Subcutaneous adipose tissue (tissue), 4 donors: ENCODE data around the gene MATN1. TPM values are rescaled to one million over a fixed set of nuclear protein-coding genes. Genes with fewer than 3 reads are reported as not detected.

Experiments
- total RNA-seq, 4 donors: library from RNA; depleted of rRNA; stranded (reverse); fragments of >200 nt; gene quantifications; one replicate each; pipeline ENCODE4 v1.1.0, GENCODE V29; 2016
- TF ChIP-seq, protein P1 (sequence below): fragments of 450-650 bp; IDR thresholded peaks from one replicate; pipeline ENCODE4 v1.5.1; 2016; ENCODE audit warnings: low read depth, mild to moderate bottlenecking, control low read depth, antibody characterized with exemption, moderate library complexity

Gene MATN1
- total RNA-seq, 4 donors from 2014 or later: not detected

DNA sequence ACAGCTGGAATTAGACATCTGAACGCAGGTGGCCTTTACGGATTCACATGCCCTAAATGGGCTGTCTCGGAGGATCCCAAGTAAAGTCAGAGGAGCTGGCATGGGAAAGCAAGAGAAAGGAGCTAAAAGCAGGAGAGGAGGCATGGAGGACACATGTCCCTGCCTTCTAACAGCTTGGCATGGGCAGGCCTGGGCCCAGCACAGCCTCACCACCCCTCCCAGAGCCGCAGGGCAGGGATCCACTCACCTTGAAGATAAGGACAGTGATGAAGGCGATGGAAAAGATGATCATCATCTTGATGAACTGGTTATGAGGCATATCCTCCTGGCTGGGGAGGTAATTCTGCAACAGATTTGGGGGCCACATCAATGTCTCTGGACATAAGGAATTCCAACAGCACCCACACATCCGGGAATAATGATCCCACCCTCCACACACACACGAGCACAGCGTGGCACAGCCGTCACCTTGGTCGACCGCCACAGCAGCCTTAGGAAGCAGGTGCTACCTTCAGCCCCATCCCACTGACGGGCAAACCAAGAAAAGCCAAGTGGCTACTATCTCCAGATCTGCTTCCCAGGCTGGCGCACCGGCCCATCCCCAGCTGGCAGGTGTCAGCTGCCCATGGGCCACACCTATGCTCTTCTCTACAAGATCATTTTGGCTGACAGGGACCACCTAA is 14.1 kb upstream of the MATN1 start:
- TF ChIP-seq, protein P1, sequence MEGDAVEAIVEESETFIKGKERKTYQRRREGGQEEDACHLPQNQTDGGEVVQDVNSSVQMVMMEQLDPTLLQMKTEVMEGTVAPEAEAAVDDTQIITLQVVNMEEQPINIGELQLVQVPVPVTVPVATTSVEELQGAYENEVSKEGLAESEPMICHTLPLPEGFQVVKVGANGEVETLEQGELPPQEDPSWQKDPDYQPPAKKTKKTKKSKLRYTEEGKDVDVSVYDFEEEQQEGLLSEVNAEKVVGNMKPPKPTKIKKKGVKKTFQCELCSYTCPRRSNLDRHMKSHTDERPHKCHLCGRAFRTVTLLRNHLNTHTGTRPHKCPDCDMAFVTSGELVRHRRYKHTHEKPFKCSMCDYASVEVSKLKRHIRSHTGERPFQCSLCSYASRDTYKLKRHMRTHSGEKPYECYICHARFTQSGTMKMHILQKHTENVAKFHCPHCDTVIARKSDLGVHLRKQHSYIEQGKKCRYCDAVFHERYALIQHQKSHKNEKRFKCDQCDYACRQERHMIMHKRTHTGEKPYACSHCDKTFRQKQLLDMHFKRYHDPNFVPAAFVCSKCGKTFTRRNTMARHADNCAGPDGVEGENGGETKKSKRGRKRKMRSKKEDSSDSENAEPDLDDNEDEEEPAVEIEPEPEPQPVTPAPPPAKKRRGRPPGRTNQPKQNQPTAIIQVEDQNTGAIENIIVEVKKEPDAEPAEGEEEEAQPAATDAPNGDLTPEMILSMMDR: no peak

DNA sequence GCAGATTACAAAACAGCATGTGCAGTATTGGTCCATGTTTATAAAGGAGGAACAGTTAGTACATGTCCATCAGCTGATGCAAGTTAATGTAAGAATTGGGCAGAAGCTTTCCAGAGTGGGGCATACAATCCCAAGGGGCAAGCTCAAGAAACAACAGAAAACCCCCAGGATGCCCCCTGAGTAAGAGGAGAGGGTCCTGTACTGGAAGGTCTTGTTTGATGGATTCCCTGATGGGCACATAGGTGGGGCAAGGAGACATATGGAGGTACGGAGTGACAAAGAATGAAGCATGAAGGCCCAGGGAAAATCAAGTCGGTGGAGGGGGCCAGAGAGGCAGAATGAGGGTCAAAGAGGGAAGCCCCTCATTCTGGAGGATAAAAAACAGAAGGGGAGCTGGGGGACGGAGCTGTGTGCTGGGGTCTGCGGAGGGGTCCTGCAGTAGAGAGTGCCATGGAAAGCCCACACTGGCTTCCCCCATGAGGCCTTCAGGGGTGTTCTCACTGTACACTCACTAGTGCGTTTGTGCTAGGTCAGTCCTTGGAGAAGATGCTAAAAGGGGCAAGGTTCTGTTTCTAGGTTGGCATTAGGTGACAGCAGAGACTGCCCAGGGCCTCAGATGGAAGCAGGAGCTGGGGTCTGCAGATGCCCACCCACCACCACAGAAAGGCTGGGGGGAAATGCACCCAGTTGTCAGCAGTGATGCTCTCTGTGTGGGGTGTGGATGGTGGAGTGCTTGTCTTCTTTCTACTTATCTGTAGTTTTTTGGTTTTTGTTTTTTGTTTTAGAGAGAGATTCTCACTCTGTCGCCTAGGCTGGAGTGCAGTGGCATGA is 12.5 kb upstream of the MATN1 start:
- TF ChIP-seq, protein P1: no peak

- TF ChIP-seq, protein P1: no peak
Observed at GRCh38 chr1:30735124-30735523, 11.7 kb upstream of the MATN1 start.

DNA sequence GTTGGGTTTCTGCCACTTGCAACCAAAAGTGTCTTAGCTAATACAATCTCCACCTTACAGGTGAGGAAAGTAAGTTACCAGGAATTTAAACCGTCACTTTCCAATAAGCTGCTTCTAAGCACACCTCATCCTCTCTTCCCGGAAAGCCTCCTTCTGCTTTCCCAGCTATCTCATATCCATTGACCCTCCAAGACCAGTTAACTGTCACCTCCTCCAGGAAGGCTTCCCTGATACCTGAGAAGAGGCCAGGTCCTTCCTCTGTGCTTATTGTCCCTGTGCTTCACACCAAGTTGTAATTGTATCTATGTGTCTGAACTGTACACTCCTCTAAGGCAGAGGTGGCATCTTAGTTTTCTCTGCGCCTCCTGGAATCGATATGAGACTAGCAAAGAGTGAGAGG is 11.2 kb upstream of the MATN1 start:
- TF ChIP-seq, protein P1: no peak

- TF ChIP-seq, protein P1: no peak
Observed at GRCh38 chr1:30734106-30734505, 10.7 kb upstream of the MATN1 start.

DNA sequence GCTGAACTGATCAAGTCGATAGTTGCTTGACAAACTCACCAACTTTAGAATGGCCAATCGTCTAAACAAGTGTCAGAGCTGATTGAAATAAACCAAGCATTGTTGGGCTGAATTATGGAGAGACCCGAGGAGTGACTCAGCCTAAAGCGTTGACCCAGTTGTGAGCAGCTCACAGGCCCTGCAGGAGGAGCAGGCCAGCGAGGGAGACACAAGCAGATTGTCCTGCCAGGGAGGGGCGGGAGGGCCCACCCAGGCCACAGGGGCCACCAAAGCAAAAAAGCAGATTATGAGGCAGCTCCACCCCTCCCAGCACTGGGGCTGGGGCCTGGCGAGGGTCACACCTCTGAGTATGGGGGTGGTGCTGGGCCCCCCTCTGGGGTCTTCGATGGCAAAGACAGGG is 10.1 kb upstream of the MATN1 start:
- TF ChIP-seq, protein P1: no peak

GRCh38 chr1:30732277-30732996 is 9.1 kb upstream of the MATN1 start:
- TF ChIP-seq, protein P1: no peak
